Activated B cell treated with CpG ODN at 0.5 μM for 24 hours (primary cell): Measurements from ENCODE around the gene TSHZ1. TPM values are rescaled to one million over a fixed set of nuclear protein-coding genes. Genes with fewer than 3 reads are reported as not detected.

ENCODE experiments used
- ATAC-seq: fragments of 200-7000 bp; cut with Tn5 transposase; one replicate; pipeline ENCODE4 v1.10.0; 2021; ENCODE audit warnings: low read depth, mild to moderate bottlenecking, moderate library complexity
- CTCF ChIA-PET: fragments of 350-600 bp; sonication (Branson Sonifier 250); formaldehyde crosslinking; loops from one replicate; lab custom pipeline; 2021; ENCODE audit warnings: antibody characterized with exemption; lab: Charles Lee
- POLR2A ChIA-PET: fragments of 350-600 bp; sonication (Branson Sonifier 250); formaldehyde crosslinking; loops from one replicate; lab custom pipeline; 2021; ENCODE audit warnings: antibody characterized with exemption; lab: Charles Lee
- DNase-seq: peaks from one replicate; pipeline ENCODE4 v3.0.0; 2022
- H3K27ac Mint-ChIP-seq: one replicate; pipeline ENCODE4 v1.8.0; 2020; ENCODE audit warnings: mixed read lengths
- H3K27me3 Mint-ChIP-seq: one replicate; pipeline ENCODE4 v1.8.0; 2021; ENCODE audit warnings: mixed read lengths
- H3K36me3 Mint-ChIP-seq: one replicate; pipeline ENCODE4 v1.8.0; 2021; ENCODE audit warnings: low read depth, mixed read lengths
- H3K4me1 Mint-ChIP-seq: one replicate; pipeline ENCODE4 v1.8.0; 2021; ENCODE audit warnings: mixed read lengths
- H3K4me3 Mint-ChIP-seq: one replicate; pipeline ENCODE4 v1.8.0; 2020; ENCODE audit warnings: mild to moderate bottlenecking, mixed read lengths
- H3K9me3 Mint-ChIP-seq: one replicate; pipeline ENCODE4 v1.8.0; 2020; ENCODE audit warnings: mixed read lengths
- CTCF ChIP-seq: fragments of 200-600 bp; IDR thresholded peaks from one replicate; pipeline ENCODE4 v1.8.0; 2022; ENCODE audit warnings: antibody characterized with exemption, mild to moderate bottlenecking
- intact Hi-C: fragments of 100-400 bp; cut with micrococcal nuclease; formaldehyde crosslinking; loops from one replicate; pipeline ENCODE4 v1.15.1; 2024
- total RNA-seq: library from RNA; stranded (reverse); gene quantifications from 2 replicates; pipeline ENCODE4 v1.2.3, GENCODE V29; 2022

The TSHZ1 gene
- total RNA-seq, 1 donor from 2014 or later = 8.6 TPM

- Mint-ChIP-seq H3K4me1 (peaks cover 20% of the 10 kb centered on the region), H3K27ac (no peak overlapping the region), H3K9me3 (no peaks in the 10 kb centered on the region)
These were observed 41.5 kb downstream of the TSHZ1 start for GRCh38 chr18:75252136-75252535.

GRCh38 chr18:75253043-75253442, 42.4 kb downstream of the TSHZ1 start:
- no peak for TF ChIP-seq CTCF
- Mint-ChIP-seq H3K36me3 (no peaks in the 10 kb centered on the region), H3K27me3 (no peaks in the 10 kb centered on the region), H3K4me1 (peaks cover 11% of the 10 kb centered on the region), H3K27ac (no peak overlapping the region), H3K4me3 (no peak overlapping the region), H3K9me3 (no peaks in the 10 kb centered on the region)
- intact Hi-C loops = no loop called here
- no peak for ATAC-seq
- POLR2A ChIA-PET = no interaction called here
- no peak for DNase-seq
- CTCF ChIA-PET = no interaction called here

More at GRCh38 chr18:75252136-75252535, 41.5 kb downstream of the TSHZ1 start:
- ATAC-seq = no peak
- no peak for DNase-seq
- Mint-ChIP-seq H3K4me3 (no peak overlapping the region), H3K27me3 (no peaks in the 10 kb centered on the region), H3K36me3 (no peaks in the 10 kb centered on the region)
- no peak for TF ChIP-seq CTCF
- CTCF ChIA-PET = no interaction called here
- intact Hi-C loops = no loop called here
- POLR2A ChIA-PET = no interaction called here

GRCh38 chr18:75253784-75254183, 43.2 kb downstream of the TSHZ1 start:
- no peak overlapping the region for H3K27ac Mint-ChIP-seq
- intact Hi-C loops = no loop called here
- no peak for TF ChIP-seq CTCF
- ChIA-PET CTCF (no interaction called here), POLR2A (no interaction called here)
- H3K4me1 Mint-ChIP-seq = peaks cover 3% of the 10 kb centered on the region
- no peaks in the 10 kb centered on the region for H3K9me3 Mint-ChIP-seq
- no peak for DNase-seq
- ATAC-seq = no peak
- H3K27me3 Mint-ChIP-seq = no peaks in the 10 kb centered on the region
- H3K36me3 Mint-ChIP-seq = no peaks in the 10 kb centered on the region
- no peak overlapping the region for H3K4me3 Mint-ChIP-seq

GRCh38 chr18:75255094-75255493, 44.5 kb downstream of the TSHZ1 start:
- H3K27me3 Mint-ChIP-seq = no peaks in the 10 kb centered on the region
- ATAC-seq (no peak), DNase-seq (no peak)
- peaks cover 3% of the 10 kb centered on the region for H3K4me1 Mint-ChIP-seq
- H3K9me3 Mint-ChIP-seq = no peaks in the 10 kb centered on the region
- intact Hi-C loops = no loop called here
- no peak for TF ChIP-seq CTCF
- no peak overlapping the region for H3K27ac Mint-ChIP-seq
- H3K4me3 Mint-ChIP-seq = no peak overlapping the region
- ChIA-PET CTCF (no interaction called here), POLR2A (no interaction called here)
- H3K36me3 Mint-ChIP-seq = no peaks in the 10 kb centered on the region

- TF ChIP-seq CTCF = no peak
- ATAC-seq (no peak), DNase-seq (no peak)
- ChIA-PET POLR2A (no interaction called here), CTCF (no interaction called here)
- H3K4me1 Mint-ChIP-seq = peaks cover 8% of the 10 kb centered on the region
- H3K9me3 Mint-ChIP-seq = no peaks in the 10 kb centered on the region
- no peaks in the 10 kb centered on the region for H3K27me3 Mint-ChIP-seq
- intact Hi-C loops = no loop called here
- no peak overlapping the region for H3K27ac Mint-ChIP-seq
- no peaks in the 10 kb centered on the region for H3K36me3 Mint-ChIP-seq
- H3K4me3 Mint-ChIP-seq = no peak overlapping the region
These were observed 45.8 kb downstream of the TSHZ1 start for GRCh38 chr18:75256376-75256775.
